GM21360 (cell line): ENCODE results near the gene ZNF814.
"Not testable (repeated sequence)": the region's sequence is repeated elsewhere in the genome, so short reads cannot be mapped to it uniquely, and the experiment has no call there.

ENCODE experiments used
- ATAC-seq: cut with Tn5 transposase; IDR thresholded peaks from one replicate; pipeline ENCODE4 v1.9.1; 2021; ENCODE audit warnings: mild to moderate bottlenecking, moderate library complexity; ENCODE audit not compliant: unreplicated experiment

ZNF814 gene

DNA sequence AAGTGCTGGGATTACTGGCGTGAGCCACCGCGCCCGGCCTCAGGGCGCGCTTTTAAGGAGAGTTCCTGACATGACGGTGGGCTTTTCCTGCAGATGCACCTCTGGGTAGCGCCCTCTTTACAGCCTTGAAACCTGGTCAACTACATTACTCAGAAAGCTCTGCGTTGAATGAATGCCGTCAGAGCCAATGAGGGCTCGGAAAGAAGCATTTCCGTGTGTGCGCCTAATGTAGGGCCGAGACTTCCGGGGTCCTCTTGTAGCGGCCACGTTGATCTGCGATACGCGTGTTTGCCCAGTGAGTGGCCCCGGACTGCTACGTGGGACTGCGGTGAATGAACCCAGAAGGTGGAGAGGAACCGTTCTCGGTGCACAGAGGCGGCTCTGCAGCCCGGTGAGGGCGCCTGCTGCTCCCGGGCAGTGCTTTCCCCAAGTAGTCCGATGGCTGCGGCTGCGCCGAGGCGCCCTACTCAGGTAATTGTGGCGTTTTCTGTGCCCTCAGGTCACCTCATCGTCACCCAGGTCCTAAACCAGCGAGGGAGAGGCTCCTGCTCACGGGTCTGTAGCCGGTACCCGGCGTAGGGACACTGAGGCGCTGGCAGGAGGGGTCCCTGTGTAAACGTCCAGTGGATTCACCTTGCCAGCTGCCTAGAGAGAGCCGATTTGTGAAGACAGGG lies 69.2 kb downstream of the ZNF814 start:
- peak; percentile 79 for ATAC-seq

DNA sequence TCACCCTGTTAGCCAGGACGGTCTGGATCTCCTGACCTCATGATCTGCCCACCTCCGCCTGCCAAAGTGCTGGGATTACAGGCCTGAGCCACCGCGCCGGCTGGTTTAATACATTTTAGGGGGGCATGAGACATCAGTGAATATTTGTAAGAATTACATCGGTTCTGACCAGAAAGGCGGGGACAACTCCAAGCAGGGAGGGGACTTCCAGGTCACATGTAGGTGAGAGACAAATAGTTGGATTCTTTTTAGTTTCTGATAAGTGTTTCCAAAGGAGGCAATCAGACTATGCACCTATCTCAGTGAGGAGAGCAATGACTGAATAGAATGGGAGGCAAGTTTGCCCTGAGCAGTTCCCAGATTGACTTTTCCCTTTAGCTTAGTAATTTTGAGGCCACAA lies 70.5 kb downstream of the ZNF814 start:
- ATAC-seq = no peak

DNA sequence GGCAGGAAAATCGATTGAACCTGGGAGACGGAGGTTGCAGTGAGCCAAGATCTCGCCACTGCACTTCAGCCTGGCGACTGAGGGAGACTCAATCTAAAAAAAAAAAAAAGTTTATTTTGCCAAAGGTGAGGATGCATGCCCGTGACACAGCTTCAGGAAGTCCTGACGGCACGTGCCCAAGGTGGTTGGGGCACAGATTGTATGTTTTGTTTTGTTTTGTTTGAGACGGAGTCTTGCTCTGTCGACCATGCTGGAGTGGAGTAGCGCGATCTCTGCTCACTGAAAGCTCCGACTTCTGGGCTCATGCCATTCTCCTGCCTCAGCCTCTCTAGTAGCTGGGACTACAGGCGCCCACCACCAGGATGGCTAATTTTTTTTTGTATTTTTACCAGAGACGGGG lies 70.9 kb downstream of the ZNF814 start:
- ATAC-seq = no peak

DNA sequence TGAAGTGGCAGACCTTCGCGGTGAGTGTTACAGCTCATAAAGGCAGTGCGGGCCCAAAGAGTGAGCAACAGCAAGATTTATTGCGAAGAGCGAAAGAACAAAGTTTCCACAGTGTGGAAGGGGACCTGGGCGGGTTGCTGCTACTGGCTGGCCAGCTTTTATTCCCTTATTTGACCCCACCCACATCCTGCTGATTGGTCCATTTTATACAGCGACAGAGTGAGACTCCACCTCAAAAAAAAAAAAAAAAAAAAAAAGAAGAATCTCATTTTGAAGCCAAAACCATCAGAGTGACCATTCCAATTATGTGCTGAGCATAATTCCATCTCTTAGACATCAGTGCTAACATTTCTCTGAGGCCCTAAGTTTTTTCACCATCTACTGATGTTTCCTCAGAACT lies 72.2 kb downstream of the ZNF814 start:
- no peak for ATAC-seq

DNA sequence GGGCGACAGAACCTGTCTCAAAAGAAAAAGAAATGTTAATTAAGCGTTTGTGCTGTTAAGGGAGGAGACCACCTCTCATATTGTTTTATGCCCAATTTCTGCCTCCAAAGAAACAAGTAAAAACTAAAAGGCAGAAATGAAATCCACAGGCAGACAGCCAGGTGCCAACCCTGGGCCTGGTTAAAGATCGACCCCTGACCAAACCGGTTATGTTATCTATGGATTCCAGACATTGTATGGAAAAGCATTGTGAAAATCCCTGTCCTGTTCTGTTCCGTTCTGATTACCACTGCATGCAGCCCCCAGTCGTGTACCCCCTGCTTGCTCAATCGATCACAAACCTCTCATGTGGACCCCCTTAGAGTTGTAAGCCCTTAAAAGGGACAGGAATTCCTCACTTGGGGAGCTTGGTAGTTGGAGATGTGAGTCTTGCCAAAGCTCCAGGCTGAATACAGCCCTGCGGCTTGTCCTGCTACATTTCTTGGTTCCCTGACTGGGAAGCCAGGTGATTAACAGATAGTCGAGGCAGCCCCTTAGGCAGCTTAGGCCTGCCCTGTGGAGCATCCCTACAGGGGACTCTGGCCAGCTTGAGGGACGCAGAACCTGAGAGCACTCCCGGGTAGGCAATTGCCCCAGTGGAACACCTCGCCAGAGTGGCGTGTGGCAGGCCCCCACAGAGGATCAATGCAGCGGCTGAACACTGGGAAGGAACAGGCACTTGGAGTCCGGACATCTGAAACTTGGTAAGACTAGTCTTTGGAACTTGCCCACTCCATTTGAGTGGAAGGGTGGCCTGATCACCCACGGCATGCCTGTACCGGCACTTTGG lies 73.4 kb downstream of the ZNF814 start:
- no peak for ATAC-seq

DNA sequence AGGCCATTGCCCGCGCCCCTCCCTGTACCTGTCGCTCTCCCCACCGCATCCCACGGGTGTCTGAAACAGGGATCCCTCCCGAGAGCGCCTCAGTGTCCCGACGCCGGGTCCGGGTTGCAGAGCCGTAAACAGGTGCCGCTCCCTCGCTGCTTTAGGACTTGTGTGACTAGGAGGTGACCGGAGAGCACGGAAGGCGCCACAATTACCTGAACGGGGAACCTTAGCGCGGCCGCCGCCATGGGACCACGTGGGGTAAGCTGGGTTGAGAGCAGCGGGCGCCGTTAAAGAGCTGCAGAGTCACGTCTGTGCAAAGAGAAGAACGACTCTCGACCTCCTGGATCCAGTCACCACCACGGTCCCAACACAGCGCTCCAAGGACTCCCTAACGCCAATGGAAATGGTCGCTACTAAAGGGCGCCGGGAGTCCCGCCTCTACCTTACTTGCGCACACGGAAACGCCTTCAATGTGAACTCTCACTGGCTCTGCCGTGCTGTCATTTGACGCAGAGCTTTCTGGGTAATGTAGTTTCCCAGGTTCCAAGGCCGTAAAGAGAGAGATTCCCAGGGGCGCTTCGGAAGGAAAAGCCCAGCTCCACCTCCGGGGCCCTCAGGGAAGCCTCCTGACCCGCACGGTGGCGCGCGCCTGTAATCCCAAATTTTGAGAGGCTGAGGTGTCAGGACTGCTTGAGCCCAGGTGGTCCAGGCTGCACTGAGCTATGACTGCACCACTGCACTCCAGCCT lies 74.2 kb downstream of the ZNF814 start, which contains the start of gene ZNF552:
ZNF552 (minus strand) TSS at position 409 of the 742 bp plus-strand sequence; CDS start at position 239, 170 bp downstream.
- peak; percentile 62 for ATAC-seq

DNA sequence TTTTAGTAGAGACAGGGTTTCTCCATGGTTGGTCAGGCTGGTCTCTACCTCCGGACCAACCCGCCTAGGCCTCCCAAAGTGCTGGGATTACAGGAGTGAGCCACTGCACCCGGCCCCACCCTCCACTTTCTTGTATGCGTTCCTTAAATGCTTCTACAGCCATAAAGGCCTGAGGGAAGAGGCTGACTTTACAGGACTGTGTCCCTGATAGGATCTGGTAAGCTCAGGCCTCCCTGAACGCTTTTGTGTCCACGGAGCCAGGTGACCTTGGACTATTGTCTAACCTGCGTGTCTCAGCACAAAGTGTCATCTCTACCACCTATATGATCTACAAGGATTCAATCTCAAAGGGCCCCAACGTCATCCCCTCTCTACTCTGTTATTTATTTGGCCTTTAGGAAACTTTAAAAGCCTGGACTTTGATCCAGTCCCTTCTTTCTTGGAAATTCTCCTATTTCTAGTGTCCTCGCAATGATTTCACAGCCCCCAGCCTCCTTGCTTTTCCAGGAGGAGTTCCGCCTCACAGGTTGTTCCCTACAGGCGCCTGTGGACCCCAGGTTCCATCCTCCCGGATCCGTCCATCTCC lies 74.8 kb downstream of the ZNF814 start:
- no peak for ATAC-seq

DNA sequence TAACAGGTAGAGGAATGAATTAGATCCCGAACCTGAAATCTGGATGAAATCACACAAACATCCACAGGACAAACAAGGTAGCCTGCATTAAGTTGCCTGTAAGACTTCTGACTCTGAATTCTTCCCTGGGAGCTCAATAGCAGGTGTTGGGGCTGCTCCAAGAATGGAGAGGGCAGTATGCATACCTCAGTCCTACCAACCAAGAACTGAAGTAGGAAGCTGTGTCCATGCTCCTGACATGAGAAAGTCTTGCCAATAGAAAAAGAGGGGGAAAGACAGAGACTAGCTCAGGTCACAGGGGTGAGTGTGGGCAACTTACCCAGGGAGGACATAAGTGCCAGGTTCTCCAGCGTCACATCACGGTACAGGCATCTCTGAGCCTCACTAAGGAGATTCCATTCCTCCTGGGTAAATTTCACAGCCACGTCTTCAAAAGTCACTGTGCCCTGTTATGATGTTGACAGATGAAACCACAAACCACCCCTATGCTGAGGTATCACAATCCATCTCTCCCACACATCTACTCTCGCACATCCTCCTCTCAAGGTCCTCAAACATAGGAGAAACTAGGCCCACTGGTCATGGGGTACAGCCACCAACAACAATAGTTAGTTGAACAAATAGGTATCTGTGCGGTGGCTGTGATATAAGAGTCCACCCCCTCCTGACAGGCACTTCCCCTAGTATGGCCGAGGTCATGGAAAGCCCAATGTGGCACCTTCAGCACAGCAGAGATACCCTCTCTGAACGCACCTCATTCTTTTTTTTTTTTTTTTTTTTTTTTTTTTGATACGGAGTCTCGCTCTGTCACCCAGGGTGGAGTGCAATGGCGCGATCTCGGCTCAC lies 75.6 kb downstream of the ZNF814 start:
- ATAC-seq = not testable (repeated sequence)

DNA sequence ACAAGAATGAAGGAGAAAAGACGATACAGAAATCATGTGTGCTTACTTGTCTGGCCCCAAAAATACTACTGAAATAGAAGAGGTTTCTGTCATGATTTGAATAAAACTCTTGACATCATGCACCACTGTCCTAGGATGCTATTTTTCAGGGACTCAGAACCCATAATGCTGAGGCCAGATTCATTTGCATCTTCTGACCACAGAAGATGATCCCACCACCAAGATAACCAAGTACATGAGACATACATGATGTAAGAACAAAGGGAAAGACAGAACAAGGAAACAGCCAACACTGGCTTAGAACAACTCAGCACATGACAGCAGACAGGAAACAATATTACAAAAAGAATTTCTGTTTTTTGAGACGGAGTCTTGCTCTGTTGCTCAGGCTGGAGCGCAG lies 76.6 kb downstream of the ZNF814 start:
- ATAC-seq = peak; percentile 47

DNA sequence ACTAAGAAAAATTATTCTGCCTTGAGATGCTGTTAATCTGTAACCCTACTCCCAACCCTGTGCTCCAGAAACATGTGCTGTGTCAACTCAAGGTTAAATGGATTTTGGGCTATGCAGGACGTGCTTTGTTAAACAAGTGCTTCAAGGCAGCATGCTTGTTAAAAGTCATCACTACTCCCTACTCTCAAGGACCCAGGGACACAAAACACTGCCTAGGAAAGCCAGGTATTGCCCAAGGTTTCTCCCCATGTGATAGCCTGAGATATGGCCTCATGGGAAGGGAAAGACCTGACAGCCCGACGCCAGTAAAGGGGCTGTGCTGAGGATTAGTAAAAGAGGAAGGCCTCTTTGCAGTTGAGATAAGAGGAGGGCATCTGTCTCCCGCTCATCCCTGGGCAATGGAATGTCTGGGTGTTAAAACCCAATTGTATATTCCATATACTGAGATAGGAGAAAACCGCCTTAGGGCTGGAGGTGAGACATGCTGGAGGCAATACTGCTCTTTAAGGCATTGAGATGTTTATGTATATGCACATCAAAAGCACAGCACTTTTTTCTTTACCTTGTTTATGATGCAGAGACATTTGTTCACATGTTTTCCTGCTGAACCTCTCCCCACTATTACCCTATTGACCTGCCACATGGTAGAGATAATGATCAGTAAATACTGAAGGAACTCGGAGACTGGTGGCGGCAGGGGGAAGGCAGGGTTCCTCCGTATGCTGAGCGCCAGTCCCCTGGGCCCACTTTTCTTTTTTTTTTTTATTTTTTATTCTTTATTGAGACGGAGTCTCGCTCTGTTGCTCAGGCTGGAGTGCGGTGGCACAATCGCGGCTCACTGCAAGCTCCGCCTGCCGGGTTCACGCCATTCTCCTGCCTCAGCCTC lies 78.2 kb downstream of the ZNF814 start:
- not testable (repeated sequence) for ATAC-seq

DNA sequence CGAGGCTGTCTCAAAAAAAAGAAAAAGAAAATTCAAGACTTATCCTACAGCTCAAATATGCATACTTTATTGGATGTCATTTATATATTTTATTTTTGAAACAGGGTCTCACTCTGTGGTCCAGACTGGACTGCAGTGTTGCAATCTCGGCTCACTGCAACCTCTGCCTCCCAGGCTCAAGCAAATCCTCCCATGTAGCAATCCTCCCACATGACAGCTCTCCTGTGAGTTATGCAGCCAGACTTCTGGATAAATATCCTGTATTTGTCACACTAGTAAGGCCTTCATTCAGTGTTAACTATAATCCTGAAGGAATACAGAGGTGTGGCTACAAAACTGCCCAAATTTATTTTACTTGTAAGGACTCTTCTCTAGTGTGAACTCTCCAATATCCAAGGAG lies 81.3 kb downstream of the ZNF814 start:
- no peak for ATAC-seq

DNA sequence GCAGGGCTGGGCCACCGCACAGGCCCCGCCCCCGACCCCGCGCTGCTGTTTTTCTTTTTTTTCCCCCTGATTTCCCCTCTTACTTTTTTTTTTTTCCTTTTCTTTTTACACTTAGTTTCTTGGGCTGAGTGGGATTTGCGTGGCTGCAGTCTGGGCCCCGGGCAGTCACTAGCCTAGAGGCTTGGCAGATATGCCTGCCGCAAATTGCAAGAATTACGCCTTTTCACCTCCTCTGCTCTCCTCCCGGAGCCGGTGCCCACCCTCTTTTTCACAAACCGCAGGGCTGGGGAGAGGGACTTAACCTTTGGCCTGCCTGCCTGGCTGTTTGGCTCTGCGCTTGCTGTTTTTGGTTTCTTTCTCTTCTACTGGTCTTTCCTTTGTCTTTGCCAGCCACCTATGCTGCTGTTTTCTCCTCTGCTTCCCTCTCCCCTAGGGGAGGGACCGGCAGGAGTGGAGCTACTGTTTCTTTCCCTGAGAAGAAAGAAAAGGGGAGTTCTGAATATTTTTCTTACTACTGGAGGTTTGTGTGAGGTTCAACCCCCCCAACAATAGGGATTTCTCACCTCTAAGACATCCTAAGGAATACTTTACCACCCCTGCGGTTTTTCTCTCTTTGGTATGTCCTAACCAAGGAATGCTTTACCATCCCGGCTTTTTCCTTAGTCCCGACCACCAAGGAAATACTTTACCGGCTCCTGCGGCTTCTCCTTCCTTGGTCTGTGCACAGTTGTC lies 85.1 kb downstream of the ZNF814 start:
- ATAC-seq = no peak

DNA sequence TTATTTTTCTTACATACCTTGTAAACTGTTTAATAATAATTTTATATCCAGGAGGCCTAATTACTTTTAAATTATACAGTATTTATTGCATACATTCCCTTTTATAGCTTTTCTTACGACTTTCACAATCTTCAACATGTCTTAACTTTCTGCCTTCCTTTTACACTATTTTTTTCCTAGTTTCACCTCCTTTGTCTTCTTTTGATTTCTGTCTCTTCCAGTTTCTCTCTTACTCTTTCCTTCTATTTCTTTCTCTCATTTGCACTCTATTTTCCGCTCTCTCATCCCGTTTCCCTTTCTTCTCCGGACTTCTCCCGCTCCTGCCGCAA lies 85.6 kb downstream of the ZNF814 start:
- ATAC-seq = no peak

DNA sequence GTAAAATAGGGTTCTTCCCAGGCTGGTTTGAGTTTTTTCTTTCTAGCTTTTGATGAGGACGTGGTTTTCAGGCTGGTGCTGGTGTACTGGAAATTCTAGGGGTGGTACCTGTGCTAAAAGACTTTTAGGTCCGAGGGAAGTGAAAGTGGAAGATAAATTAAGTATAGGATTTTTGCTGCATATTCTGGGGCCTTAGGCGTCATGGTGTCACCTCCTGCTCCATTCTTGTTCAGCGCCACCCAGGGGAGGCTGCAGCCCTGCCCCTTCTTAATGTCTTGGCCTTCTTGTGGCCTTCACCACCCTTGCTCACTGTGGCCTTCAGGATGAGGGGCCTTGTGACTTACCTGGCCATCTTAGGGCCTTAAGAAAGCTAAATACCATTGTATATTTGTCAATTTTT lies 86.6 kb downstream of the ZNF814 start:
- ATAC-seq = peak; percentile 63

DNA sequence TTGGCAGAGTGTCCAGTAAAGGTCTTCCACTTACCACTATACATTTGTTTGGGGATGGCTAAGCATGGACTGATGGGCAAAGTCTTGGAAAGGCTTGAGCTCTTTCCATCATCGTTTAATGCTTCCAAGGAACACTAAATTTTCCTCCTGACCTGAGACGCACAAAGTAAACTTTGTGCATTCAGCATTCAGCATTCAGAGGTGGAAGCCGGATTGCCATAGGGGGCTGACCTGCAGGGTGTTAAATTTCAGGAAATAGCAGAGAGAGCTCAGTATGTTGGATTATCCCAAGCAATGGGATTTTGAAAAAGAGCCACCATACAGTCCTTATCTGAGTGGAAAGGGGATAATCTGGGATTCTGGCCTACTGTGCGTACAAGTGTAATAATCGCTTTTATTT lies 88.1 kb downstream of the ZNF814 start:
- ATAC-seq = no peak
